ENCODE measurements around the gene NUP210L. TPM values are rescaled to one million over a fixed set of nuclear protein-coding genes. Genes with fewer than 3 reads are reported as not detected.

Gene NUP210L
- total and polyA plus RNA-seq, 2 of the 13 experiments (the other 11 are each of a cell fraction or from before 2014, with no cell fraction given): not detected

DNA sequence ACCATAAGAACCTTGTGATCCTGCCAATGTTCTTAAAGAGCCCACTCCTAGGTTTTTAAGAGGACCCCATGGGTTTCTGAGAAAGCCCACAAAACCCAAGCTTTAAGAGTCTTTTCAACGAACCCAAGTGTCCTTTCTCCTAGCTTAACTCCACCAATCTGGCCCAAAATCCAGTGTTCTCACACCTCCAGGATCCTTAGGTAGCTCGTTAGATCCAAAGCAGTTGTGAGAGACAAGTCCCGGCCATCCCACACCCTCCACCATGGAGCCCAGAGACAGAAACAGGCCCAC lies 210.1 kb downstream of the NUP210L start:
- ChIA-PET CTCF (ENCODE audit: low intra/inter-chr PET ratio, low total read pairs) (no interaction called here), POLR2A (interaction anchor here (1.4 to 5.3 kb wide), 7 partner anchors 10 to 33 kb away, joined by 5 to 43 read pairs (median 20); partner anchors contain the start of genes CREB3L4, CRTC2, GATAD2B and JTB)
- in situ Hi-C loops (cut with HindIII; ENCODE audit: extremely low pct_ligation_motif_present, low pct_unique_long_range_greater_than_20kb) (loop anchor here (10.0 kb wide), 1 partner anchor 120 kb away; no protein-coding TSS in a partner anchor), intact Hi-C loops (cut with micrococcal nuclease; ENCODE audit: unreplicated experiment) (loop anchor here (5.0 kb wide), 1 partner anchor 328 kb away; the partner anchor contains the start of gene HAX1)
- Histone ChIP-seq H3K36me3 (replicated peaks in 1 of 2; ENCODE audit: control insufficient read depth in 1 of 2, insufficient read depth in 2 of 2, low read length in 2 of 2) (peaks cover 11 to 49% of the 10 kb centered on the region in 2 experiments; a peak in 4 of 5 replicates), H3K9me3 (ENCODE audit: low read length) (no peaks in the 10 kb centered on the region), H2AFZ (ENCODE audit: low read length) (no peak overlapping the region), H3K4me1 (ENCODE audit: insufficient read depth, low read length) (peaks cover 40% of the 10 kb centered on the region), H3K4me2 (ENCODE audit: low read depth, low read length) (peak overlapping the region; percentile 87), H4K20me1 (ENCODE audit: insufficient read depth, low read length) (no peaks in the 10 kb centered on the region), H3K27ac (ENCODE audit: extremely low read length, insufficient read depth, low read length) (peak overlapping the region; percentile 14), H3K79me2 (ENCODE audit: insufficient read depth, low read length) (peaks cover 11% of the 10 kb centered on the region), H3K27me3 (ENCODE audit: control insufficient read depth in 1 of 2, insufficient read depth in 2 of 2, low read length in 2 of 2) (no peaks in the 10 kb centered on the region), H3K9ac (ENCODE audit: insufficient read depth, low read depth, low read length) (peak overlapping the region; percentile 82; the same call in 1 of the 2 replicates), H3K4me3 (replicated peaks in 1 of 3; ENCODE audit: insufficient read depth in 1 of 3, low read depth in 2 of 3, low read length in 3 of 3) (peak overlapping the region in 1 of 3 experiments; percentile 81; a peak in 2 of 6 replicates)
- ATAC-seq (no peak), FAIRE-seq (no peak), DNase-seq (ENCODE audit: low spot score) (no peak)
- 90% methylated on average over 3 of the region's 3 CpGs for WGBS (ENCODE audit: low lambda C conversion rate)
- BruUV-seq (replicated peaks): TSS peak; percentile 25
- TF ChIP-seq ZNF781 (CRISPR knock-in tag; IDR thresholded peaks at IDR 0.05; ENCODE audit: borderline replicate concordance, not compliant biosample characterization) (no peak), AKAP8 (CRISPR knock-in tag; IDR thresholded peaks at IDR 0.05) (no peak), CBX2 (IDR thresholded peaks at IDR 0.05; ENCODE audit: low read depth, low read length) (no peak), CBX2 (CRISPR knock-in tag; IDR thresholded peaks at IDR 0.05; ENCODE audit: low read depth) (no peak), HNRNPUL1 (IDR thresholded peaks at IDR 0.05; ENCODE audit: low read depth, low read length) (no peak), ZNF329 (CRISPR knock-in tag; IDR thresholded peaks at IDR 0.05; ENCODE audit: low read depth) (no peak), MBD4 (IDR thresholded peaks at IDR 0.05; ENCODE audit: borderline replicate concordance, low read length) (no peak), ZNF3 (CRISPR knock-in tag; IDR thresholded peaks at IDR 0.05) (no peak)
- TF ChIP-seq, protein P1, sequence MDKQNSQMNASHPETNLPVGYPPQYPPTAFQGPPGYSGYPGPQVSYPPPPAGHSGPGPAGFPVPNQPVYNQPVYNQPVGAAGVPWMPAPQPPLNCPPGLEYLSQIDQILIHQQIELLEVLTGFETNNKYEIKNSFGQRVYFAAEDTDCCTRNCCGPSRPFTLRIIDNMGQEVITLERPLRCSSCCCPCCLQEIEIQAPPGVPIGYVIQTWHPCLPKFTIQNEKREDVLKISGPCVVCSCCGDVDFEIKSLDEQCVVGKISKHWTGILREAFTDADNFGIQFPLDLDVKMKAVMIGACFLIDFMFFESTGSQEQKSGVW (CRISPR knock-in tag; IDR thresholded peaks at IDR 0.05; ENCODE audit: borderline replicate concordance): no peak
- TF ChIP-seq, protein P2, sequence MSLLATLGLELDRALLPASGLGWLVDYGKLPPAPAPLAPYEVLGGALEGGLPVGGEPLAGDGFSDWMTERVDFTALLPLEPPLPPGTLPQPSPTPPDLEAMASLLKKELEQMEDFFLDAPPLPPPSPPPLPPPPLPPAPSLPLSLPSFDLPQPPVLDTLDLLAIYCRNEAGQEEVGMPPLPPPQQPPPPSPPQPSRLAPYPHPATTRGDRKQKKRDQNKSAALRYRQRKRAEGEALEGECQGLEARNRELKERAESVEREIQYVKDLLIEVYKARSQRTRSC (CRISPR knock-in tag; IDR thresholded peaks at IDR 0.05; ENCODE audit: low read depth): no peak
- TF ChIP-seq, protein P3, sequence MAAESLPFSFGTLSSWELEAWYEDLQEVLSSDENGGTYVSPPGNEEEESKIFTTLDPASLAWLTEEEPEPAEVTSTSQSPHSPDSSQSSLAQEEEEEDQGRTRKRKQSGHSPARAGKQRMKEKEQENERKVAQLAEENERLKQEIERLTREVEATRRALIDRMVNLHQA (CRISPR knock-in tag; IDR thresholded peaks at IDR 0.05): no peak
- TF ChIP-seq, protein P4, sequence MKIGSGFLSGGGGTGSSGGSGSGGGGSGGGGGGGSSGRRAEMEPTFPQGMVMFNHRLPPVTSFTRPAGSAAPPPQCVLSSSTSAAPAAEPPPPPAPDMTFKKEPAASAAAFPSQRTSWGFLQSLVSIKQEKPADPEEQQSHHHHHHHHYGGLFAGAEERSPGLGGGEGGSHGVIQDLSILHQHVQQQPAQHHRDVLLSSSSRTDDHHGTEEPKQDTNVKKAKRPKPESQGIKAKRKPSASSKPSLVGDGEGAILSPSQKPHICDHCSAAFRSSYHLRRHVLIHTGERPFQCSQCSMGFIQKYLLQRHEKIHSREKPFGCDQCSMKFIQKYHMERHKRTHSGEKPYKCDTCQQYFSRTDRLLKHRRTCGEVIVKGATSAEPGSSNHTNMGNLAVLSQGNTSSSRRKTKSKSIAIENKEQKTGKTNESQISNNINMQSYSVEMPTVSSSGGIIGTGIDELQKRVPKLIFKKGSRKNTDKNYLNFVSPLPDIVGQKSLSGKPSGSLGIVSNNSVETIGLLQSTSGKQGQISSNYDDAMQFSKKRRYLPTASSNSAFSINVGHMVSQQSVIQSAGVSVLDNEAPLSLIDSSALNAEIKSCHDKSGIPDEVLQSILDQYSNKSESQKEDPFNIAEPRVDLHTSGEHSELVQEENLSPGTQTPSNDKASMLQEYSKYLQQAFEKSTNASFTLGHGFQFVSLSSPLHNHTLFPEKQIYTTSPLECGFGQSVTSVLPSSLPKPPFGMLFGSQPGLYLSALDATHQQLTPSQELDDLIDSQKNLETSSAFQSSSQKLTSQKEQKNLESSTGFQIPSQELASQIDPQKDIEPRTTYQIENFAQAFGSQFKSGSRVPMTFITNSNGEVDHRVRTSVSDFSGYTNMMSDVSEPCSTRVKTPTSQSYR (CRISPR knock-in tag; IDR thresholded peaks at IDR 0.05; ENCODE audit: borderline replicate concordance): no peak
- TF ChIP-seq, protein P5, sequence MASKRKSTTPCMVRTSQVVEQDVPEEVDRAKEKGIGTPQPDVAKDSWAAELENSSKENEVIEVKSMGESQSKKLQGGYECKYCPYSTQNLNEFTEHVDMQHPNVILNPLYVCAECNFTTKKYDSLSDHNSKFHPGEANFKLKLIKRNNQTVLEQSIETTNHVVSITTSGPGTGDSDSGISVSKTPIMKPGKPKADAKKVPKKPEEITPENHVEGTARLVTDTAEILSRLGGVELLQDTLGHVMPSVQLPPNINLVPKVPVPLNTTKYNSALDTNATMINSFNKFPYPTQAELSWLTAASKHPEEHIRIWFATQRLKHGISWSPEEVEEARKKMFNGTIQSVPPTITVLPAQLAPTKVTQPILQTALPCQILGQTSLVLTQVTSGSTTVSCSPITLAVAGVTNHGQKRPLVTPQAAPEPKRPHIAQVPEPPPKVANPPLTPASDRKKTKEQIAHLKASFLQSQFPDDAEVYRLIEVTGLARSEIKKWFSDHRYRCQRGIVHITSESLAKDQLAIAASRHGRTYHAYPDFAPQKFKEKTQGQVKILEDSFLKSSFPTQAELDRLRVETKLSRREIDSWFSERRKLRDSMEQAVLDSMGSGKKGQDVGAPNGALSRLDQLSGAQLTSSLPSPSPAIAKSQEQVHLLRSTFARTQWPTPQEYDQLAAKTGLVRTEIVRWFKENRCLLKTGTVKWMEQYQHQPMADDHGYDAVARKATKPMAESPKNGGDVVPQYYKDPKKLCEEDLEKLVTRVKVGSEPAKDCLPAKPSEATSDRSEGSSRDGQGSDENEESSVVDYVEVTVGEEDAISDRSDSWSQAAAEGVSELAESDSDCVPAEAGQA (IDR thresholded peaks at IDR 0.05; ENCODE audit: low read depth): no peak
- TF ChIP-seq, protein P5 (CRISPR knock-in tag; IDR thresholded peaks at IDR 0.05; ENCODE audit: borderline replicate concordance): no peak

Data from HepG2 (cell line).